CD4-positive, alpha-beta T cell treated with Interleukin-15 for 1 hour (primary cell): Measurements from ENCODE around the gene SHQ1.
"Not testable (repeated sequence)": the region's sequence is repeated elsewhere in the genome, so short reads cannot be mapped to it uniquely, and the experiment has no call there.

Source experiments
- DNase-seq: peaks from one replicate; pipeline ENCODE4 v3.0.0-alpha.2; 2020

The SHQ1 gene

GRCh38 chr3:72798552-72799195, 49.6 kb downstream of the SHQ1 start:
- no peak for DNase-seq

- DNase-seq = no peak
Observed at GRCh38 chr3:72797773-72798543, 50.3 kb downstream of the SHQ1 start.

- DNase-seq = no peak
Observed at GRCh38 chr3:72794079-72794478, 54.2 kb downstream of the SHQ1 start.

GRCh38 chr3:72791161-72791560, 57.1 kb downstream of the SHQ1 start:
- DNase-seq = no peak

GRCh38 chr3:72789786-72790185, 58.5 kb downstream of the SHQ1 start:
- DNase-seq = no peak

GRCh38 chr3:72788232-72788631, 60.0 kb downstream of the SHQ1 start:
- DNase-seq = not testable (repeated sequence)

GRCh38 chr3:72786668-72787067, 61.6 kb downstream of the SHQ1 start:
- DNase-seq = no peak

GRCh38 chr3:72784226-72784625, 64.0 kb downstream of the SHQ1 start:
- no peak for DNase-seq

- no peak for DNase-seq
Observed at GRCh38 chr3:72782521-72782920, 65.7 kb downstream of the SHQ1 start.

- no peak for DNase-seq
Observed at GRCh38 chr3:72769758-72770540, 78.3 kb downstream of the SHQ1 start.

- no peak for DNase-seq
Observed at GRCh38 chr3:72768936-72769335, 79.3 kb downstream of the SHQ1 start.

GRCh38 chr3:72768481-72768880, 79.8 kb downstream of the SHQ1 start:
- DNase-seq = no peak

GRCh38 chr3:72768006-72768441, 80.2 kb downstream of the SHQ1 start:
- DNase-seq = no peak

- no peak for DNase-seq
Observed at GRCh38 chr3:72766866-72767265, 81.4 kb downstream of the SHQ1 start.

GRCh38 chr3:72763751-72764440, 84.3 kb downstream of the SHQ1 start:
- DNase-seq = no peak

GRCh38 chr3:72761410-72761809, 86.8 kb downstream of the SHQ1 start:
- DNase-seq = no peak

- DNase-seq = no peak
Observed at GRCh38 chr3:72760225-72760624, 88.0 kb downstream of the SHQ1 start.

- DNase-seq = peak; percentile 51
Observed at GRCh38 chr3:72756900-72757299, 91.3 kb downstream of the SHQ1 start.

GRCh38 chr3:72754582-72754981, 93.7 kb downstream of the SHQ1 start:
- no peak for DNase-seq

GRCh38 chr3:72753495-72753894, 94.8 kb downstream of the SHQ1 start:
- no peak for DNase-seq

- DNase-seq = no peak
Observed at GRCh38 chr3:72750405-72750965, 97.8 kb downstream of the SHQ1 start.

- no peak for DNase-seq
Observed at GRCh38 chr3:72748659-72749058, 99.6 kb downstream of the SHQ1 start.
